ENCODE results near the gene LYL1. TPM values are rescaled to one million over a fixed set of nuclear protein-coding genes. Genes with fewer than 3 reads are reported as not detected.

LYL1 gene
- total and polyA plus RNA-seq, 9 of the 15 experiments (the other 6 are each of a cell fraction or from before 2014, with no cell fraction given) = 1.3 to 266 (median 34.0) TPM

GRCh38 chr19:13099073-13099999, 3.3 kb downstream of the LYL1 start (continued):
- TF ChIP-seq ZNF407 (IDR thresholded peaks at IDR 0.05; ENCODE audit: low read depth) = no peak
- no peak for TF ChIP-seq RBM15 (IDR thresholded peaks at IDR 0.05; ENCODE audit: insufficient read depth, low read length)
- TF ChIP-seq PPARD (CRISPR knock-in tag; IDR thresholded peaks at IDR 0.05) = no peak
- peak; percentile 95 for TF ChIP-seq ZNF395 (CRISPR knock-in tag; IDR thresholded peaks at IDR 0.05)
- 0 out of 2 replicates have a peak, but pooled peaks have one; percentile 71 for TF ChIP-seq ZNF584 (CRISPR knock-in tag; IDR thresholded peaks at IDR 0.05; ENCODE audit: low read depth)
- peak; percentile 72 for TF ChIP-seq ETS2 (tag; IDR thresholded peaks at IDR 0.05; ENCODE audit: borderline replicate concordance, poor library complexity, severe bottlenecking)
- no peak for TF ChIP-seq EGR1 (conservative IDR thresholded peaks at IDR 0.05)
- TF ChIP-seq MAZ (CRISPR knock-in tag; conservative IDR thresholded peaks at IDR 0.05 in 1 of 2, IDR thresholded peaks at IDR 0.05 in 1 of 2) = peak; percentile 69 to 76
- 0 out of 2 replicates have a peak, but pooled peaks have one; percentile 13 for TF ChIP-seq ARID4B (CRISPR knock-in tag; IDR thresholded peaks at IDR 0.05)
- TF ChIP-seq KDM5B (IDR thresholded peaks at IDR 0.05; ENCODE audit: insufficient replicate concordance, low read depth, low read length) = peak; percentile 63
- no peak for TF ChIP-seq HIVEP1 (CRISPR knock-in tag; IDR thresholded peaks at IDR 0.05)

Data from K562 (cell line).